Hepatocyte (in vitro differentiated cells): ENCODE results near the gene CENPE.

Experiments used
- EZH2 ChIP-seq: fragments of 200-600 bp; sonication (generic); IDR thresholded peaks from 2 replicates; pipeline ENCODE4 v1.6.1; 2016; ENCODE audit warnings: antibody characterized with exemption, mild to moderate bottlenecking, borderline replicate concordance
- EZH2phosphoT487 ChIP-seq: fragments of 200-600 bp; sonication (generic); IDR thresholded peaks from one replicate; pipeline ENCODE4 v1.6.1; 2018; ENCODE audit warnings: antibody characterized with exemption, mild to moderate bottlenecking, low read depth, moderate library complexity; ENCODE audit not compliant: unreplicated experiment, severe bottlenecking
- TF ChIP-seq, protein P1 (sequence below): fragments of 200-600 bp; sonication (generic); IDR thresholded peaks from 2 replicates; pipeline ENCODE4 v1.5.1; 2016; ENCODE audit warnings: antibody characterized with exemption, mild to moderate bottlenecking; ENCODE audit not compliant: poor library complexity

DNA sequence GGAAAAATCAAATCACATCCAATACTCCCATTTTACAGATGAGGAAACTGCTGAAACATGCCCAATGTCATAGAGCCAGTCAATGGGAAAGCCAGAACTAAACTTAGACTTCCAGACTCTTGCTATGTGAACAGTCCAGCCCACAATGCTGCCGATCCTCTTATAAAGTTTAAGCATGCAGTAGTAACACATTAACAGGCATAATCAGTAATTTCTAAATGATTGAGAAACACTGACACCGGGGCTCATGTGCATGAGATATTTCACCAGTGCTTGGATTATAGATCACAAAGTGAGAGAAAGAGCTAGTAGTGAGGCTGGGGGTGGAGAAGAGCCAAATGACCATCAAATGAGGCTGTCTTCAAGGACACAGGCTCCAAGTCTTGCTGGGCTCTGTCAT, 101.0 kb downstream of the CENPE start:
- TF ChIP-seq, protein P1, sequence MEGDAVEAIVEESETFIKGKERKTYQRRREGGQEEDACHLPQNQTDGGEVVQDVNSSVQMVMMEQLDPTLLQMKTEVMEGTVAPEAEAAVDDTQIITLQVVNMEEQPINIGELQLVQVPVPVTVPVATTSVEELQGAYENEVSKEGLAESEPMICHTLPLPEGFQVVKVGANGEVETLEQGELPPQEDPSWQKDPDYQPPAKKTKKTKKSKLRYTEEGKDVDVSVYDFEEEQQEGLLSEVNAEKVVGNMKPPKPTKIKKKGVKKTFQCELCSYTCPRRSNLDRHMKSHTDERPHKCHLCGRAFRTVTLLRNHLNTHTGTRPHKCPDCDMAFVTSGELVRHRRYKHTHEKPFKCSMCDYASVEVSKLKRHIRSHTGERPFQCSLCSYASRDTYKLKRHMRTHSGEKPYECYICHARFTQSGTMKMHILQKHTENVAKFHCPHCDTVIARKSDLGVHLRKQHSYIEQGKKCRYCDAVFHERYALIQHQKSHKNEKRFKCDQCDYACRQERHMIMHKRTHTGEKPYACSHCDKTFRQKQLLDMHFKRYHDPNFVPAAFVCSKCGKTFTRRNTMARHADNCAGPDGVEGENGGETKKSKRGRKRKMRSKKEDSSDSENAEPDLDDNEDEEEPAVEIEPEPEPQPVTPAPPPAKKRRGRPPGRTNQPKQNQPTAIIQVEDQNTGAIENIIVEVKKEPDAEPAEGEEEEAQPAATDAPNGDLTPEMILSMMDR: no peak
- no peak for TF ChIP-seq EZH2
- no peak for TF ChIP-seq EZH2phosphoT487
